ENCODE measurements around the gene DAW1.
"Not testable (repeated sequence)": the region's sequence is repeated elsewhere in the genome, so short reads cannot be mapped to it uniquely, and the experiment has no call there.

The DAW1 gene

DNA sequence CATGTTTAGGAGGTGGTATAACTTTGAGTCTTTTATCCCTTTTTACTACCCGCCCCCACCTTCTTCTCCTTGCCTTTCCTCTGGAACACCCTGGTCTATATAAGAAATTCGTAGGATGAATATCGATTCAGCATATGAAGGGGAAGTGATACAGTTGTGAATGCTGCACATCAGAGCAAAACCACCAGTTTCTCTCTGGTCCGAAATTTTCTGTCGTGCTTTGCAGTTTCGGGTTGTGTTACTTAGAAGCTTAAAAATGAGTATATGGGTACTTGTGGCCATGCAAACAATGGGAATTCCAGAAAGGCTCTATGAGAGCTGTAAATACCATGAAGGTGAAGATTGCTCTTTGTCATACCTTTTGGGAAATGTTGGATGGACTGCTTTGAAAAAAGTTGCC lies 60.6 kb downstream of the DAW1 start:
- DNase-seq = no peak

DNA sequence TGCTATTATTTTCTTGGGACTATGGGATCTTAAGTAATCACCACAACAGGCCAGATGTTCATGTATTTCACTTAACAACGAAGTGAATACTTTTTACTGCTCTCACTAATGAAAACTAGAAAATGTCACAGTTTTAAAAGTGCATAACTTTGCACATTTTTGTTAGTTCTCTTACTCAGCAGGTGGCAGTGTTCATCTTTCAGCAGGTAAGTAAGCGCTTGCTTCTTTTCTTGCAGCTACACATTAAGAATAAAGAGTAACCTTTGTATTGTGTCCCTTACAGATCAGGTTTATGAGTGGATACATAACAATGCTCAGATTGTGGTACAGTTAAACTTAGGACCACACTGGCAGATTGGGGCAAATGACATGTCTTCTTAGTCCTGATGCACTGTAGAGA lies 61.0 kb downstream of the DAW1 start:
- no peak for DNase-seq

DNA sequence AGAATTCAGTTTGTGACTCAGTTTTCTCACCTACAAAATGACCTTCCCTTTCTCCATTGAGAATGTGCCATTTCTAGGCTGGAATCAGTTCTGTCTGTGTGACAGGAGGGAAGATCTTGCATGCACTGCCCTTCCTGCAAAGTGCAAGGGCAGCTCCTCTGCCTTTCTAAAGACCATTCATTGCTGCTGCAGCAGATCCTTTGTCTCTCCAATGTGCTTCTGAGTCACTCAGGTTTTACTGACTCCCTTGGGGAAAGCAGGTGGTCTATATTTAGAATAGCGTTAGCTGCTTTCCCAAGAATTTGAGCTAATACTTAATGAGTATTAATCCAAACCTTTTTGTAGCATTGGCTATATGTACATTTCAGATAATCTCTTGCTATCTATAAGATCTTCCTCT lies 62.5 kb downstream of the DAW1 start:
- no peak for DNase-seq

DNA sequence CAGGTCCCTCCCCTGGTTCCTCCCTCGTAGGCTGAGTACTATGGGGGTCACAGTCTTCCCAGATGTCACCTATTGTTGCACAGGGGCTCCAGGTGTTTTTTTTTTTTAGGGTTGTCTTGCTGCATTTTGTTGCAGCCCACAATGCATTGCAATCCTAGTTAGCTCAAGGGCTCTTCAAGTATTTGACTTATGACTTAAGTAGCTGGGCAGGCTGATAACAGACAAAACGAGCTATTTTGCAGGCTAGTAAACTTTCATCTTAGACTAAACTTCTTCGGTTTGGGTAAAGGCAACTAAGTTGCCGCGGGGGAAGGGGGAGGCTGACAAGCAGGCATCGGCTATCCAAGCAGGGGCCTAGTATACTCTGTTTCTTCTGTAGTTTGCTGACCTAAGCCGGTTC lies 64.8 kb downstream of the DAW1 start:
- DNase-seq = not testable (repeated sequence)

DNA sequence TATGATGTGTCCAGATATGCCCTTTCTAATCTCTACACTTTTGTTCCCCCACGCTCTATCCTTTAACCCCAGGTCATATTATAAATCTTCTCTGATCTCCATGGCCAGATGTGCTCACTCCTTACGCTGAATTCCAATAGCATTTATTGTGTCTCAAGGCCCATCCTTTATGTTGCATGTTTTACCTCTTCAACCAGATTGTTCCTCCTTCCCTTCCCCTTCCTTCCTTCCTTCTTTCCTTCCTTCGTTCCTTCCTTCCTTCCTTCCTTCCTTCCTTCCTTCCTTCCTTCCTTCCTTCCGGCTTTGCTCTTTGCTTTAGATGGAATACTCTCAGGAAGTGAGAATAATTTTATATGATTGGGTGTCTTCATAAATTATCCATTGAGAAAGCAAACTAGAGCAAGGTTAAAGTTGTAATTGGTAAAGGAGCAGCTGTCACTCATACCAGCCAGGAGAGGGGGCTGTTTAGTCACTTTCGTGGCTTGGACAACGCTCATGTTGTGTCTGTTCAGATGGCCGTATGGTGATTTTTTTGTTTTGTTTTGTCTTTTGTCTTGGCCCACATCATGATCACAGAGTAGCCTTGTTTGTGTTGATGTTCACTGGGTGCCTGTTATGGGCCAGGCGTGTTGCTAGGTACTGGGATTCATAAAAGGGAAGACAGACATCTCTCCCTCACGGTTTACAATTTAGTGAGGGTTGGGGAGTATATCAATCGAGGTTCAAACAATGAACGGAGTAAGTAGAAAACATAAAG lies 68.0 kb downstream of the DAW1 start:
- no peak for DNase-seq

DNA sequence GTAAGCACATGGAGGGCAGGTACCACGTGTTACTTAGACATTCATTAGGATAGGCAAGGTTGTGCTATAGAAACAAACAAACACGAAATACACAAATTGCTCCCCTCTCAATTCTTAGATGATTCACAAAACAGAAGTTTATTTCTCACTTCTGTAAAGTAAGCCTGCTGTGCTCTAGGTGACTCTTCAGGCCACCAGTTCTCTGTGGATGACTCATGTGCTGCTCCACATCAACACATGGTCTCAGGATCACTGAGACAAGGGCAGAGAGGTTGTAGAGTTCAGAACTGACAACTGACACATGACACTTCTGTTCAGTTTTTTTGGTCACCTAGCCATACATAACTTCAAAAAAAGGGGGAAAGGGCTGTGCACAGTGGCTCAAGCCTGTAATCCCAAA lies 70.6 kb downstream of the DAW1 start:
- DNase-seq = no peak

DNA sequence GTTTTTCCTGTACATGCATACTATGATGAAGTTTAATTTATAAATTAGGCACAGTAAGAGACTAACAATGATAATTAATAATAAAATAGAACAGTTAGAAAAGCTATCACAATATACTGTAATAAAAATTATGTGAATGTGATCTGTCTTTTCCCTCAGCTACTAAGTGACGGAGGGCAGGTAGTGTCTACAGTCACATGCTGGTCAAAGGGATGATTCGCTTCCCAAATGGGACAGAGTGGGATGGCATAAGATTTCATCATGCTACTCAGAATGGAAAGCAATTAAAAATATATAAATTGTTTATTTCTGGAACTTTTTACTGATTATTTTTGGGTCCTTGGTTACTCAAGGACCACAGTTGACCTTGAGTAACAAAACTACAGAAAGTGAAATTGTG lies 71.5 kb downstream of the DAW1 start:
- DNase-seq = no peak

DNA sequence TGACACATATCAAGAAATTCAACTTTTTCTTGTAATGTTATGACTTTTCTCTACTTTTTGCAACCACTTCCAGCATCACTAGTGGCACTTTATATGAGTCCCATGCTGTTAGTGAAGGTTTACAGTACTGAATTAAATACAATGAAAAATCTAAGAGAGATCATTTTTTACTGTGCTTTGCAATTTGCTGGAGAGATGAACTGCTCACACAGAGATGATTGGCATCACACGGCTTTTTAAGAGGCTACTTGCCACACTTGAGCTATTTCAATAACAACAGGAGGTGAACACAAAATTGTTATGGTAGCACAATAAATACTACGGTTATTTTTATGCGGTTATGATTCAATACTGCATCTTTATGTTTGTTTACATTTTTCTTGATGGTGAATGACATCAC lies 88.9 kb downstream of the DAW1 start:
- no peak for DNase-seq

DNA sequence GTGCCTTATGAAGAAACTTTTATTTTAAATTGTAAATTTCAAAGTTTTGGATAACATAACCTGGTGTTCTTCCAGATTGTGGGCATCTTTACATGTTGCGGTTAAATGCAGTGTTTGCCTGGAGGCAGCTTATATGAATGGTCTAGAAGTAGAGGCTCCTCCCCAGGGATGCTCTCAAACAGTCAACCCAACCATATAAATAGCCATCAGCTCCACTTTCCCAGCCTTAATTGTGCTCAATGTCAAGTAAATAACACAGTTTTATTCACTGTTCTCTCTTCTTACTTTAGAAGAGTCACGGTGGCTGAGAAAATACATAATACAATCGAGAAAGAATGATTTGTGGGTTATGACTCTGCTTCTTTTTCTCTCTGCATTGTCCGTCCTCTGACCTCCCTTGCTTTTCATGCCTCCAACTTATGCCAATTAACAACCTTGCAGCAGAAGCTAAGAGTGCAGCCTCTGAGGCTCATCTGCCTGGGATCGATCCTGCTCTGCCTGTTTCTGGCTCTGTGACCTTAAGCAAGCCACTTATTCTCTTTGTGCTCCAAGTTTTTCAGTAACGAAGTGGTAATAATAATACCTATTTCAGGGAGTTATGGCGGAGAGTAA lies 100.3 kb downstream of the DAW1 start:
- peak; percentile 91 for DNase-seq

DNA sequence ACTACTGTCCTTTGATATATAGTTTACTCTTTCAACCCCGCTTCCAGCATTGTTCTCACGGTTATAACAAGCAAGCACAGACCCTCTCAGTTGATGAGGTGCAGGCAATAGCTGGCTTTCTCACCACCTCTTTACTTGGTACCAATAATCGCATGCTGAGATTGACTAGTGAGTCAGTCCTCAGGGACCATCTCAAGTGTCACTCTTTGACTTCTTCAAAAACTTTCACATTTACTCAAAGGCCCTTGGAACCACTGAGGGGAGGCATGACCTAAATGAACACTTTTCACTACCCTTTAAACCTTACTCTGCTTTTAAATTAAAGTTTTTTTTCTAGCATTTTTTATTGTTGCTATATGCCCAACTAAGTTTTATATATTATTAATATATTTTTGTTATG lies 101.8 kb downstream of the DAW1 start:
- DNase-seq = peak; percentile 27
